Mucosa of rectum (tissue), 2 donors: ENCODE data around the gene PPT2.

Experiments used
- H3K27ac ChIP-seq, 2 donors: one replicate each; pipeline ENCODE4 v1.7.0; 2013; ENCODE audit warnings: inconsistent platforms in 2 of 2, low read depth in 2 of 2, low read length in 2 of 2
- H3K27me3 ChIP-seq, 2 donors: one replicate each; pipeline ENCODE4 v1.7.0; 2013; ENCODE audit warnings: low read length in 2 of 2; ENCODE audit not compliant: control insufficient read depth in 2 of 2, insufficient read depth in 2 of 2
- H3K36me3 ChIP-seq, 2 donors: one replicate each; pipeline ENCODE4 v1.7.0; 2013; ENCODE audit warnings: low read length in 2 of 2; ENCODE audit not compliant: control insufficient read depth in 2 of 2, insufficient read depth in 2 of 2
- H3K4me1 ChIP-seq, 2 donors: one replicate each; pipeline ENCODE4 v1.7.0; 2013; ENCODE audit warnings: low read length in 2 of 2, mild to moderate bottlenecking in 1 of 2; ENCODE audit not compliant: control insufficient read depth in 2 of 2, insufficient read depth in 2 of 2
- H3K4me3 ChIP-seq, 2 donors: one replicate each; pipeline ENCODE4 v1.7.0; 2013; ENCODE audit warnings: low read length in 2 of 2
- H3K9ac ChIP-seq, 2 donors: one replicate each; pipeline ENCODE4 v1.7.0; 2013; ENCODE audit warnings: low read length in 2 of 2, low read depth in 1 of 2, mild to moderate bottlenecking in 1 of 2
- H3K9me3 ChIP-seq, 2 donors: one replicate each; pipeline ENCODE4 v1.7.0; 2013; ENCODE audit warnings: low read length in 2 of 2; ENCODE audit not compliant: control insufficient read depth in 2 of 2
- donor health status: healthy.
- donor health status: Normal muscosa, but diverticular disease.

The PPT2 gene

GRCh38 chr6:32126880-32127279 lies 27.1 kb upstream of the PPT2 start:
- Histone ChIP-seq H3K9me3 (no peaks in the 10 kb centered on the region), H3K4me1 (peaks cover 25% of the 10 kb centered on the region in 2 donors), H3K27ac (no peak overlapping the region), H3K36me3 (peaks cover 24 to 30% of the 10 kb centered on the region in 2 donors), H3K9ac (peak overlapping the region; percentile 95 to 98), H3K4me3 (peak overlapping the region; percentile 99), H3K27me3 (no peaks in the 10 kb centered on the region)

- Histone ChIP-seq H3K27me3 (no peaks in the 10 kb centered on the region), H3K36me3 (peaks cover 20 to 27% of the 10 kb centered on the region in 2 donors), H3K9ac (peak overlapping the region; percentile 95 to 98), H3K27ac (peak overlapping the region in 1 of 2 donors; percentile 87), H3K4me1 (peaks cover 25% of the 10 kb centered on the region in 2 donors), H3K9me3 (no peaks in the 10 kb centered on the region), H3K4me3 (peak overlapping the region; percentile 99)
Measured at GRCh38 chr6:32127409-32127716, 26.6 kb upstream of the PPT2 start.

- peaks cover 20 to 27% of the 10 kb centered on the region in 2 donors for H3K36me3 ChIP-seq
- H3K9ac ChIP-seq = peak within 1 kb of the TSS; percentile 95 to 98
- H3K4me3 ChIP-seq = peak within 1 kb of the TSS; percentile 99
- no peaks in the 10 kb centered on the region for H3K9me3 ChIP-seq
- H3K4me1 ChIP-seq = peaks cover 25% of the 10 kb centered on the region in 2 donors
- no peaks in the 10 kb centered on the region for H3K27me3 ChIP-seq
- H3K27ac ChIP-seq = peak within 1 kb of the TSS; percentile 81 to 87
Measured at GRCh38 chr6:32127717-32128592, 26.0 kb upstream of the PPT2 start, which contains the start of gene ATF6B. Gene ATF6B, minus strand, starts transcription at chr6:32128246. Its CDS starts 39 bp downstream, at chr6:32128207.

GRCh38 chr6:32128751-32129296 lies 25.1 kb upstream of the PPT2 start:
- H3K27ac ChIP-seq = peak overlapping the region; percentile 20 to 26
- H3K4me3 ChIP-seq = peak overlapping the region; percentile 74 to 91
- H3K9ac ChIP-seq = no peak overlapping the region

GRCh38 chr6:32129297-32130088 lies 24.4 kb upstream of the PPT2 start:
- peaks cover 25% of the 10 kb centered on the region in 2 donors for H3K4me1 ChIP-seq
- H3K36me3 ChIP-seq = peaks cover 12 to 18% of the 10 kb centered on the region in 2 donors
- peak overlapping the region; percentile 63 to 79 for H3K9ac ChIP-seq
- peaks cover 0 to 1% of the 10 kb centered on the region in 2 donors for H3K27me3 ChIP-seq
- peak overlapping the region; percentile 91 to 93 for H3K27ac ChIP-seq
- no peaks in the 10 kb centered on the region for H3K9me3 ChIP-seq
- peak overlapping the region; percentile 74 to 91 for H3K4me3 ChIP-seq

More at GRCh38 chr6:32128751-32129296, 25.1 kb upstream of the PPT2 start:
- peaks cover 19 to 25% of the 10 kb centered on the region in 2 donors for H3K36me3 ChIP-seq
- H3K4me1 ChIP-seq = peaks cover 25% of the 10 kb centered on the region in 2 donors
- H3K9me3 ChIP-seq = no peaks in the 10 kb centered on the region
- H3K27me3 ChIP-seq = no peaks in the 10 kb centered on the region

GRCh38 chr6:32131439-32131948 lies 22.4 kb upstream of the PPT2 start:
- H3K9ac ChIP-seq = no peak overlapping the region
- peaks cover 25% of the 10 kb centered on the region in 2 donors for H3K4me1 ChIP-seq
- peaks cover 0 to 1% of the 10 kb centered on the region in 2 donors for H3K27me3 ChIP-seq
- no peak overlapping the region for H3K4me3 ChIP-seq
- H3K36me3 ChIP-seq = peaks cover under 1 to 5% of the 10 kb centered on the region in 2 donors
- no peak overlapping the region for H3K27ac ChIP-seq
- H3K9me3 ChIP-seq = no peaks in the 10 kb centered on the region

GRCh38 chr6:32132110-32132509 lies 21.8 kb upstream of the PPT2 start:
- peaks cover 19% of the 10 kb centered on the region in 2 donors for H3K4me1 ChIP-seq
- peaks cover 0 to 1% of the 10 kb centered on the region in 2 donors for H3K27me3 ChIP-seq
- no peaks in the 10 kb centered on the region for H3K36me3 ChIP-seq
- no peak overlapping the region for H3K27ac ChIP-seq
- H3K9me3 ChIP-seq = no peaks in the 10 kb centered on the region
- H3K9ac ChIP-seq = no peak overlapping the region
- H3K4me3 ChIP-seq = no peak overlapping the region

- Histone ChIP-seq H3K27me3 (peaks cover 0 to 1% of the 10 kb centered on the region in 2 donors), H3K9ac (no peak overlapping the region), H3K4me3 (no peak overlapping the region), H3K27ac (no peak overlapping the region), H3K9me3 (no peaks in the 10 kb centered on the region), H3K36me3 (no peaks in the 10 kb centered on the region), H3K4me1 (peaks cover 9 to 10% of the 10 kb centered on the region in 2 donors)
Measured at GRCh38 chr6:32133786-32134185, 20.2 kb upstream of the PPT2 start.

GRCh38 chr6:32137454-32137853 lies 16.5 kb upstream of the PPT2 start:
- Histone ChIP-seq H3K27ac (no peak overlapping the region), H3K4me3 (no peak overlapping the region), H3K27me3 (peaks cover 0 to 1% of the 10 kb centered on the region in 2 donors), H3K9ac (no peak overlapping the region), H3K36me3 (no peaks in the 10 kb centered on the region), H3K4me1 (peaks cover 0 to 4% of the 10 kb centered on the region in 2 donors), H3K9me3 (no peaks in the 10 kb centered on the region)
